UCSD-AML1 (cell line): ENCODE measurements around the gene RANGRF.

ENCODE experiments used
- DNase-seq: peaks from one replicate; lab custom pipeline; 2025; ENCODE audit not compliant: unreplicated experiment; lab: John Stamatoyannopoulos, UW

Gene RANGRF

DNA sequence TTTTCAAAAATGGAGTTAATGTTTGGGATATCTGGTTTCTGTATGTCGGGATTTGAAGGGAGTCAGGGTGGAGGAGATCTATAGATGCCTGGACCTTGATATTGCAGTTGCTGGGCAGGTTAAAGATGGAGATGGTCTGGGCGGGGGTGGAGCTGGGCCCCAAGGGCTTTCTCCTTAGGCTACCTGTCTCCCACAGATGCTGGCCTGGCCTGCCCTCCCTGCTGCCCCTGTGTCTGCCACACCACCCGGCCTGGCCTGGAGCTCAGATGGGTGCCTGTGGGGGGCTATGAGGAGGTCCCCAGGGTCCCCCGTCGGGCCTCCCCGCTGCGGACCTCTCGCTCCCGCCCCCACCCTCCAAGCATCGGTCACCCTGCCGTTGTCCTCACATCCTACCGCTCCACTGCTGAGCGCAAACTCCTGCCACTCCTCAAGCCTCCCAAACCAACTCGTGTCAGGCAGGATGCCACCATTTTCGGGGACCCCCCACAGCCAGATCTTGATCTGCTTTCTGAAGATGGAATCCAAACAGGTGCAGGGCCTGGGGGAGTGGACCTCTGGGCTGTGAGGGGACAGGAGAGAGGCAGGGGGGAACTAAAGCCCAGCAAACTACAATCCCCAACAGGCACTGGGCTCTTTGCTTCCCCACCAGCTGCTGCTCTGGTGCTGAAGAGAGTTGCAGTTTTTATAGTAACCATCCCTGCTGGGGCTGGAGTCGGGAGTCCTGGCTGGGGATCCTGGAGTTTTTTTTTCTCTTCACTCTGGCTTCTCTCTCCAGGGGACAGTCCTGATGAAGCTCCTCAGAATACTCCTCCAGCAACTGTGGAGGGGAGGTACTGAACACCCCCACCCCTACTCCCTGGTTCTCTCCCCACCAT is 24.5 kb downstream of the RANGRF start:
- DNase-seq: no peak

DNA sequence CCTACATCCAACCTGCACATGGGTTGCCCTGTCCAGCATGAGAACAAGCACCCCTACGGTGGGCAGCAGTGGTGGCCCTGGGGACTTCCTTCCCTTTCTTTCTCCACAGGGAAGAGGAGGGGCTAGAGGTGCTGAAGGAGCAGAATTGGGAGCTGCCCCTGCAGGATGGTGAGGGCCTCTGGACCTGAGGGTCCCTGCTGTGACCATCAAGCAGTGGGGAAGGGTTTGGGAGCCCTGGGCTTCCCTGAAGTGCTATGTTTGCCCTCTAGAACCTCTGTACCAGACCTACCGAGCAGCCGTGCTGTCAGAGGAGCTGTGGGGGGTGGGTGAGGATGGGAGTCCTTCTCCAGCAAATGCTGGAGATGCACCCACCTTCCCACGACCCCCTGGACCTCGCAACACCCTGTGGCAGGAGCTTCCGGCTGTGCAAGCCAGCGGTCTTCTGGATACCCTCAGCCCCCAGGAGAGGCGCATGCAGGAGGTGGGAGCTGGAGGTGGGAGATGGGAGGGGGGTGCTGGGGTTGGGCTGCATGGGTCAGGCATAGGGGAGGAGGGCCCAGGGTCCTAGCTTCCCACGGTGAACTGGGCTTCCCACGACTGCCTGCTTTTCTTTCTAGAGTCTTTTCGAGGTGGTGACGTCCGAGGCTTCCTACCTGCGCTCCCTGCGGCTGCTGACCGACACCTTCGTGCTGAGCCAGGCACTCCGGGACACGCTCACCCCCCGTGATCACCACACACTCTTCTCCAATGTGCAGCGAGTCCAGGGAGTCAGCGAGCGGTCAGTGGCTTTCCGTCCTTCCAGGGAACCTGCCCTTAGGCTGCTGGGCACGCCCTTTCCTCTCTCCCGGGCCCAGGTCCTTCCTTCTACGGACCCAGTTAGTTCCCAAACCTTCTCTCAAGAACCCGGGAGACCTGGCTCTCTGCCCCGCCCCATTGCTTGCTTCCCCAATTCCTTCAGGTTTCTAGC is 26.6 kb downstream of the RANGRF start:
- no peak for DNase-seq

DNA sequence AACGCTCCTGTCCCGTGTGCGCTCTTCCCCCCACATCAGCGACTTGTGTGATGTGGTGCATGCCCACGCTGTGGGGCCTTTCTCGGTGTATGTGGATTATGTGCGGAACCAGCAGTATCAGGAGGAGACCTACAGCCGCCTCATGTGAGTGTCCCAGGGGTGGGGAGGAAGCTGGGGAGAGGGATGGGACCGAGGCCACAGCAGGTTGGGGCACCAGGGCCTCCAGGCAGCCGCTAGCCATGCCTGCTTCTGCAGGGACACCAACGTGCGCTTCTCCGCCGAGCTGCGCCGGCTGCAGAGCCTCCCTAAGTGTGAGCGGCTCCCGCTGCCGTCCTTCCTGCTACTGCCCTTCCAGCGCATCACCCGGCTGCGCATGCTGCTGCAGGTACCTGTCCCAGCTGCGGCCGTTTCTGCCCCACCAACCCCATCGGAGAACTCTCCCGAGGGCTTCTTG is 27.3 kb downstream of the RANGRF start:
- no peak for DNase-seq

DNA sequence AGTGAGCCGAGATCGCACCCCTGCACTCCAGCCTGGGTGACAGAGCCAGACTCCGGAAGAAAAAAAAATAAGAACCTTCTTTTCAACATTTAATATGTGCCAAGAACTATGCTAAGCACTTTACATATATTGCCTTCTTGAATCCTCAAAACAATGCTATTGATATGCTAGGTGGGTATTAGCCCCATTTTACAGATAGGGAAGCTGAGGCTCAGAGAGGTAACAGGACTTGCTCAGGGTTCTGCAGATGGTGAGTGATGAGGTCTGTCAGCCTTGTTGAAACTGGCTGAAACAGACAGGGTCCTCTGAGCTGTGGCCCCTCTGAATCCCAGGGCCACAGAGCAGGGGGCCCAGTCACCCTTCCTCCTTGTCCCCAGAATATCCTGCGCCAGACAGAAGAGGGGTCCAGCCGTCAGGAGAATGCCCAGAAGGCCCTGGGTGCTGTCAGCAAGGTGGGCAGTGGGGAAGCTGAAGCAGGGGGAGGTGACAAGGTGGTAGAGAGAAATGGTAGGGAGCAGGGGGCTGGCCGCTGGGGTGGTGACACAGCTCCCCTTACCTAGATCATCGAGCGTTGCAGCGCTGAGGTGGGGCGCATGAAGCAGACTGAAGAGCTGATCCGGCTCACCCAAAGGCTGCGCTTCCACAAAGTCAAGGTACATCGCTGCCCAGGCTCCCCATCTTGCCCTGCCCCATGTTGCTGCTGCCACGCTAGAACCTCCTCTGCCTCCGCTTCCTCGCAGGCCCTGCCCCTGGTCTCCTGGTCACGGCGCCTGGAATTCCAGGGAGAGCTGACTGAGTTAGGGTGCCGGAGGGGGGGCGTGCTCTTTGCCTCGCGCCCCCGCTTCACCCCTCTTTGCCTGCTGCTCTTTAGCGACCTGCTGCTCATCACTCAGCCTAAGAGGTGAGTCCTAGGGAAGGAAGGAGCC is 29.8 kb downstream of the RANGRF start:
- DNase-seq: no peak

DNA sequence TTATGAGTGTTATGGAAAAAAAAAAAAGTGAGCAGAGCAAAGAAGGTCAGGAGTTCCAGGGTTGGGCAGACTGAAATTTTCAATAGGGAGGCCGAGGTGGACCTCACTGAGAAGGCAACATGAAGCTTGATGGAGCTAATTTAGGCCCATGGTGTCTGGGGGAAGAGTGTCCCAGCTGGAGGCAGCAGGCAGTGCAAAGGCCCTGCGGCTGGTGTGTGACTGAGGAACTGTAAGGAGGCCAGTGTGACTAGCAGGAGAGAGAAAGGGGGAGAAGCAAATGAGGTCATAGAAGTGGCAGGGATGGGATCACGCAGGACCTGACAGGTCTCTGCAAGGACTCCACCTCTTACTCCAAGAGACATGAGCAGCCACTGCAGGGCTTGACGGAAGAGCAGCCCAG is 31.8 kb downstream of the RANGRF start:
- no peak for DNase-seq

DNA sequence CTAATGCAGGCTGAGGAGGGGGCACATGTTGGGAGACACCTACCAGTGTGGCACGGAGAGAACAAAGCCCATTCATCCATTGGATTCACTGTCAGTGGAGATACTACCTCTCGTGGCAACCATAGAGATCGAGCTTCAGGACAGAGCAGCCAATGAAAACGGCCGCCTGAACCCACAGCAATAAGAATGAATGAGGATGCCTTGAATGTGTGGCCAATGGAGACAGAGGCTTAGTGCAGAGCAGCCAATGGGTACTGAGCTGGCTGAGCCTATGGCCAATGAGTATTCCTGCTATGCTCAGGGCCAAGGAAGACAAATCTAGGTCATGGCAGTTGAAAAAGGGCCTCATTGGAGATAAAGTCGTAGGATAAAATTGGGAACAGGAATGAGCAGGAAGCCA is 32.5 kb downstream of the RANGRF start:
- no peak for DNase-seq

DNA sequence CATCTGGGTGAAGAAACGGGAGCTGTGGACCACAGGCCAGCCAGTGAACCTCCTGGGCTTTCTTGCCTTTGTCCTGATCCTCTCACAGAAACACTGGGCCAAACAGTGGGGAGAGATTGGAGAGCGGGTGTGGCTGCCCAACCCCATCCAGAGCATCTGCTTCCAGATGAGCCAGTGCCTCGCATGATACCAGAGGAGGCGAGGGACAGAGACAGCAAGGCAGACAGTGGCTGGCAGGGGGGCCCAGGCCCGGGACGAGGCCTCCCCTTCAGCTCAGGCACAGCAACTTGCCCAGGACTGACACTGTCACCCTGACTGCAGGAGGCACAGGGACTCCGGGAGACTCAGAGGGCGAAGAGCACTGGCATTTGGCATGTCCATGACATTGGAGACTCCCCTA is 33.6 kb downstream of the RANGRF start:
- no peak for DNase-seq

DNA sequence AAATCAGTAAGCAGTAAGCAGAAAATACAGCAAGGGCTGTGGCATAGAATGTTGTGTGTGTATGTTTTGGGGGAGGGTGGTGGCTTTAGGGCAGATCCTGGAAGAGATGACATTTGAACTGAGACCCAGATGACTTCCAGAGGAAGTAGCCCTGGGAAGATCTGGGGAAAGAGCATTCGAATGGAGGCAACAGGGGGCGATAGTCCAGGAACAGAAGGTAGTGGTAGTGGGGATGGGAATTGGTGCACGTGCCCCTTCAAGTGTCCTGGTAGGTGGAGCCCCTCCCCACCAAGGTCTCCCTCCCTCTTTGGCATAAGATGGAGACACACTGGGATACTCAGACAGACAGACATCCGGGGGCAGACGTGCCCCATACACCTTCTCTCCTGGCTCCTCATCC is 35.7 kb downstream of the RANGRF start:
- no peak for DNase-seq

DNA sequence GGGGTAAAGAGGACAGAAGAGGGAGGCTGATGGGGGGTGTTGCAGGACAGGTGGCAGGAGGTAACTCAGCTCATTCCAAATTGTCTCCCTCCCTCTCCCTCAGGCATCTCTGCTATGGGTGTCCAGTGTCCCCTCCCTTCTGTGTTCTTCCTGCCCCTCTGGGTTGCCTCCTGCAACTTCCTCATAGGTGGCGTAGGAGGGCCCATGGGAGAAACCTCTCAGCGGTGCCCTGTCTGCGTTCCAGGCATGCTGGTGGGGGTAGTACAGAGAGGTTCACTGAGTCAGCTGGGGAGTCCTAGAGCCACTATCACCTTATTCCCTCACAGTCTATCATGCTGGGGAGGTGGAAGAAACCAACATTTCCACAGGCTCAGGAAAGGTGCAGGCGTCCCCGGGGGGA is 36.5 kb downstream of the RANGRF start:
- DNase-seq: peak; percentile 43

DNA sequence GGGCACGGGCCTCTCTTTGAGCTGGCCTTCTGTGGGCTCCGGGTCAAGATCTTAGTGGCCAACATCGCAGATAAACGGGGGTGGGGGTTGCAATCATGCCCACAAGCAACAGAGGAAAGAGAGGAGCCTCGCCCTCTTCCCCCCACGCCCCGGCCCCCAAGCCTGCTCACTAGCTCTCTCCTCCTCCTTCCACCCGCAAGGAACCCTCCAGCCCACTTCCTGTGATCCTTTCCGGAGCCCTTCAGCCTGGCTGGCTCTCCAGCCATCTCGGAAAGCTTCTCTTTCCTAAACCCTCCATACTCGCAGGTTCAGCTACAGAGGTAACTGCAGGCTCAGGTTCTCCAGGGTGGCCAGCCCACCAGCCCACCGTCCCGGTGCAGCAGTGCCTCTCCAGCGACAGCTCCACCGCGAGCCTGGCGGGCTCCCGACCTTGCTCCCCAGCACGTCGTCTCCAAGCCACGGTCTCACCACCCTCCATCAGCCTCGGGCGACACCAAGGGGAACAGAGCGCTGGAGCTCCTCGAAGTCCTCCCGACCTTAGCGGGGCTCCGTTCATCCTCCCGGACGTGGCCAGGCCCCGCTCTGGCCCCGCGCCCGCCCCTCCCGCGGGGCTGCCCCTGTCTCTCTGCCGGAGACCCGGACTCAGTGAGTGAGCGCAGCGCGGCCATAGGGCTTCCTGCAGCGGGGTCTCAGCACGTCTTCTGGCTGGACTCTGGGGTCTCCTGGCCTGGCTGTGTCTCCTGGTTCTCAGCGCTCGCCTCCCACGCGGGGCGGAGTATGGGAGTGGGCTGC is 38.2 kb downstream of the RANGRF start:
- peak; percentile 76 for DNase-seq

DNA sequence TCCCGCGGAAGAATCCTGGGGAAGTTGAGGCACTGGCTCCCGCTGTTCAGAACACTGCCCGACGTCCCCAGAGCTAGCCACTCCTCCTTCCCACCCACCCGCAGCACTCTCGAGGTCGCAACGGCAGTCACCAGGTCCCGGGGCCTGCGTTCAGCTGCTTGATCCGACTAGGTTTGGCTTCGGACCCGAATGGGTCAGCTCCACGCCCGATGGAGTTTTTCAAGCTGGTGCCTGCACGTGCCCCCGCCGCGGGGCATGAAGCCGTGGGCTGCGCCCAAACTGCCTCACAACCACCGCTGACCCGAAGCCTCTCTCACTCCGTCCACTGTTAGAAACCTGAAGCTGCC is 38.8 kb downstream of the RANGRF start:
- DNase-seq: no peak

DNA sequence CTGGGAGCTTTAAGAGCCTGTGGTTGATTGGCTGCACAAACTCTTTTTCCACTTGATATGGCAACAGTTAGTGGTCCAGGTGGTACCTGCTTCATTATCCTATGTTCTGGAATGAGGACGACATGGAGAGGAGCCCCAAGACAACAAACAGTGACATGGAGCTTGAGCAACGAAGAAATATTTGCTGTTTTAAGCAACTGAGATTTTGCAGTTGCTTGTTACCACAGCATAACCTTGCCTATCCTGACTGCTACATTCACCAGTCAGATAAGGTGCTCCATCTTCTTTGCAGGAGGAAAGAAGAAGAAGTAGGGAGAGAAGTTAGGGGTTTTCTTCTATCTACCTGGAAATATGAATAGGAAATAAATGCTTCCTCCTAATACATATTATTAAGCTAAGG is 43.7 kb downstream of the RANGRF start:
- no peak for DNase-seq

DNA sequence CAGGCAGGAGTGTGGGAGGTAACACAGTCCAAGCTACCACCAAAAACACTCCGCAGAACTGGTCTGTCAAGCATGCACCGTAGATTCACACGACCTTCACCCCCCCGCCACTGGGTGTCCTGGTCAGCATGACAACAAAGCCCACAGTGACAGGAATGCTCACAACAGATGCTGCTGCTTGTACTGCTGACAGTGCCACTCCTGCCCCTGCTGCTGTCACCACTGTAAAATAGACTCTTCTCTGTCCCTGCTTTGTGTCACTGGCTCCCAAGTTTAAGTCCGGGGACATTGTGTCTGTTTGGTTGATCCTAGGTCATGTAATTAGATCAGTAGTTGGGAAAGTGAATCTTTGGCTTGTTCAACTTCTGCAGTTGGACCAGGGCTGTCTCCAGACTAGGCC is 44.2 kb downstream of the RANGRF start:
- DNase-seq: no peak

DNA sequence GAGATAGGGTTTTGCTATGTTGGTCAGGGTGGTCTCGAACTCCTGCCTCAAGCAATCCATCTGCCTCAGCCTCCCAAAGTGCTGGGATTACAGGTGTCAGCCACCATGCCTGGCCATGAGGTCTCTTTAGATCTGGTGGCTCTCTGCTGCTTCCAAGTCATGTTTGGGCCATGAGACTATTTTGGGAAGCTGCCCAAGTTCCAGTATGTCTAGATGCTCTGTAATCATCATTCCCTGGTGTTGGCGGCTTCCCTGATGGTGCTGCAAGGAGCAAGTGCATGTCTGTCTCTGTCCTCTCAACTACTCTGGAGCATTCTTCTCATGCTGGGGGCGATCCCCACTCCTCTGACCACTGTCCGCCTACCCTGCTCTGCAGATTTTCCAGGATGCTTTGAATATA is 44.8 kb downstream of the RANGRF start:
- no peak for DNase-seq

DNA sequence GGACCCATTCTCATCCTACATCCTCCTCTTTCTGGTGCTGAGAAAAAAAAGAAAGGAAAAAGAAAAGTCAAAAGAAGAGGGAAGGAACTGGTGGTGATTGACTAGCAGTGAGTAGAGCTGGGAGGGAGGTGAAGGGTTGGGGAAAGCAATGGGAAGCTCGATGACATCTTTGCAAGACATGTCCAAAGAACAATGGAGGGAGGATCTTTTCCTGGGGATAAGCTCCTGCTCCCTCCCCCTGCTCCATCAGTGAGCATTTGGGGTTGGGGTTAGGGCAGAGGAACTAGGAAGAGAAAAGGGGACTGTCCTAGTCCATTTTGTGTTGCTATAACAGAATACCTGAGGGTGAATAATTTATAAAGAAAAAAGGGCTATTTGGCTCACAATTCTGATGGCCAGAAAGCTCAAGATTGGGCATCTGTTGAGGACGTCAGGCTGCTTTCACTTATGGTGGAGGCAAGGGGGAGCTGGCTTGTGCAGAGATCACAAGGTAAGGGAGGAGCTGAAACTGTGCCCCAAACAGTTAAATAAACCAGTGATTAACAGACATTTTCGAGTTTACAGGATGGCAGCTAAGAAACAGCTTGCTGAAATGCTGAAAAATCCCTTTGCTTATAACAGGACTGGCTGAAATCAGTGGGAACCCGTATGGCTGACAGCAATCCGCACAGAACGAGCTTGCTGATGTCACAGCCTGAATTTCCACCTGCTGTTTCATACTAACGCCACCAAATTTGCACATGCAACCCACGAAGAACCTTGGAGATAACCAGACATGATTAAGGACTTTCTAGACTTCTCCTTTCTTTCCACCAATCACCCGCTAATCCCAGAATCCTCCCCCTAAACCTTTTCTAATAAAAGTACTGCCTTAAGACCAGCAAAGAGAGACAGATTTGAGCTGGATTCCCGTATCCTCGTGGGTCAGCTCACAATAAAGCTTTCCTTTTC is 49.6 kb downstream of the RANGRF start:
- DNase-seq: no peak

DNA sequence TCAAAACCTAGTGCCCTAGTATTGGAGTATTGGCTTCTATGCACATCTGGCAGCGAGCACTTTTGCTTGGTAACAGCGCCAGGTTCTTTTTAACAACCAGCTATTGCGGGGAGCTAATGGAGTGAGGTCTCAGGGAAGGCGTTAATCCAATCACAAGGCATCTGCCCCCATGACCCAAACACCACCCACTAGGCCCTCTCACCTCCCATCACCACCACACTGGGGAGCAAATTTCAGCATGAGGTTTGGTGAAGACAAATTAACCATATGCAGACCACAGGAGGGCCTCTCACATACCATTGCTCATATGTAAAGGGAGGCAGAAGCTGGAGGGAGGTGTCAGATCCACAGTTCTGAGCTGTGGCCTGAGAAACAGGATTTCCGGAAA is 50.3 kb downstream of the RANGRF start:
- DNase-seq: no peak

DNA sequence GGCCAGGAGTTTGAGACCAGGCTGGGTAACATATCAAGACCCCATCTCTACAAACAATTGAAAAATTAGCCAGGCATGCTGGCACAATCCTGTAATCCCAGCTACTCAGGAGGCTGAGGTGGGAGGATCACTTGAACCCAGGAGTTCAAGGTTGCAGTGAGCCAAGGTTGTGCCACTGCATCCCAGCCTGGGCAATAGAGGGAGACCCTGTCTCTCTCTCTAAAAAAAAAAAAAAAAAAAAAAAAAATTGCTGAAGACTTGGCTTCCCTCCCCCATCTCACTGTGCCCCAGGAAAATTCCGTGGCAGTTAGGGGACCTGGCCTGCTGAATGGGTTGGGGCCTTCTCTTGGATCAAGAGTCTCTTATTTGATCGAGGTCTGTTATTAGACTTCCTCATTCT is 51.1 kb downstream of the RANGRF start, which contains the start of gene ODF4:
Gene ODF4, plus strand, starts transcription at position 301 of the 400 bp plus-strand sequence. CDS start 212 bp downstream, outside the sequence.
- no peak for DNase-seq
